GM13977 (cell line): Measurements from ENCODE around the gene XAB2.
"Not testable (repeated sequence)": the region's sequence is repeated elsewhere in the genome, so short reads cannot be mapped to it uniquely, and the experiment has no call there.

ENCODE experiments used
- DNase-seq: peaks from one replicate; pipeline ENCODE4 v3.0.0; 2012; ENCODE audit warnings: low spot score
- in situ Hi-C: fragments of 300-500 bp; cut with MboI; formaldehyde crosslinking; loops from one replicate; pipeline ENCODE4 v1.12.0; 2022; ENCODE audit warnings: low sequenced_read_pairs, low pct_unique_long_range_greater_than_20kb, mixed read lengths, inconsistent platforms; ENCODE audit not compliant: unreplicated experiment
- TF ChIP-seq, protein P1 (sequence below): IDR thresholded peaks from 2 replicates; pipeline ENCODE4 v1.5.1; 2012; ENCODE audit warnings: mild to moderate bottlenecking, control low read depth; ENCODE audit not compliant: insufficient read depth; ENCODE audit errors: extremely low read depth, missing control alignments

Gene XAB2

DNA sequence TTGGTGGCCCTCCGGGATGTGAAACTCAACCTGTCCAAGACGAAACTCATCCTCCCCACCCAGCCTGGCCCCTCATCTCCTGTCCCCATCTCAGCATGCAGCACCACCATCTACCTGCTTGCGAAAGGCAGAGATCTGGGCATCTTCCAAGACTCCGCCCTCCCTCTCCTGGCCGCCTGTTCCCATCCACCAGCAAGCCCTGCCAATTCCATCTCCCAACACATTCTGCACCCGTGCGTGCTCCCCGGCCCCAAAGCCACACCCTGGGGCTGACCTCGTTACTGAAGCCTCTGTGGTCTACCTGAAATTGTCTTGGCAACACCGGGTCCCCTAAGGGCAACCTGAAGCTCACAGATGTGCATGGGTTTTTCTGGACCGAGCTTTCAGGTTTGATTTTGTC, 46.9 kb downstream of the XAB2 start:
- in situ Hi-C loops: no loop called here
- DNase-seq: no peak
- TF ChIP-seq, protein P1, sequence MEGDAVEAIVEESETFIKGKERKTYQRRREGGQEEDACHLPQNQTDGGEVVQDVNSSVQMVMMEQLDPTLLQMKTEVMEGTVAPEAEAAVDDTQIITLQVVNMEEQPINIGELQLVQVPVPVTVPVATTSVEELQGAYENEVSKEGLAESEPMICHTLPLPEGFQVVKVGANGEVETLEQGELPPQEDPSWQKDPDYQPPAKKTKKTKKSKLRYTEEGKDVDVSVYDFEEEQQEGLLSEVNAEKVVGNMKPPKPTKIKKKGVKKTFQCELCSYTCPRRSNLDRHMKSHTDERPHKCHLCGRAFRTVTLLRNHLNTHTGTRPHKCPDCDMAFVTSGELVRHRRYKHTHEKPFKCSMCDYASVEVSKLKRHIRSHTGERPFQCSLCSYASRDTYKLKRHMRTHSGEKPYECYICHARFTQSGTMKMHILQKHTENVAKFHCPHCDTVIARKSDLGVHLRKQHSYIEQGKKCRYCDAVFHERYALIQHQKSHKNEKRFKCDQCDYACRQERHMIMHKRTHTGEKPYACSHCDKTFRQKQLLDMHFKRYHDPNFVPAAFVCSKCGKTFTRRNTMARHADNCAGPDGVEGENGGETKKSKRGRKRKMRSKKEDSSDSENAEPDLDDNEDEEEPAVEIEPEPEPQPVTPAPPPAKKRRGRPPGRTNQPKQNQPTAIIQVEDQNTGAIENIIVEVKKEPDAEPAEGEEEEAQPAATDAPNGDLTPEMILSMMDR: no peak

DNA sequence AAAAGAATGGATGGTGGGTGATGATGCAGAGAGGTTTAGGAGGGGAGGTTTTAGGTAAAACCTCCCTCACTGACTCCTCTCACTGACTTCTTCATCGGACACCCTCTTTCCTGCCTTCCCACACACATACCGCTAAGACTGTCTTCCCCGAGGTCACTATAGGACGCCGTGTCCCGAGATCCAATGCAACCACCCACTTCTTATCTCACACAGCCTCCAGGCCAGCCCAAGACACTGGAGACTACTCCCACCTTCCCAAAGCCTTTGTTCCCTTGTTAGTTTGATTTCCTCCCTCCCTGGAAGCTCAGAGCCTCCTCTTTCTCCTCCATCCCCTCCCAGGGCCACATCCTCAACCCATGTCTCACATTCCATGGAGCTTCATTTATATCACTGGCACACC, 50.2 kb downstream of the XAB2 start:
- DNase-seq: no peak
- TF ChIP-seq, protein P1: no peak
- in situ Hi-C loops: no loop called here

DNA sequence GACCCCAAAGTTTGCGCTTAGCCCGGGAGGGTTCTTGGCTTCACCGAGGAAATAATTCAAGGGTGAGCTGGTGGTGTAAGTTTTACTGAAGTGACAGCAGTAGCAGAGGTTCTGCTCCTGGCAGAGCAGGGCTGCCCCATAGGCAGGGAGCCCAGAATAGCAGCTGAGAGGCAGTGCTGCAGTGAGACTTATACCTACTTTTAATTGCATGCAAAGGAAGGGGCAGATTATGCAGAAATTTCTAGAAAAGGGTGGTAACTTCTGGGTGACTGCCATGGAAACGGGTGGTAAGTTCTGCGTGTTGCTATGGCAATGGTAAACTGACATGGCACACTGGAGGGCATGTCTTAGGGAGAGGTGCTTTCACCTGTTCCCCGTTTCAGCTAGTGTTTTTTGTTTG, 51.2 kb downstream of the XAB2 start:
- TF ChIP-seq, protein P1: no peak
- DNase-seq: no peak
- in situ Hi-C loops: no loop called here

DNA sequence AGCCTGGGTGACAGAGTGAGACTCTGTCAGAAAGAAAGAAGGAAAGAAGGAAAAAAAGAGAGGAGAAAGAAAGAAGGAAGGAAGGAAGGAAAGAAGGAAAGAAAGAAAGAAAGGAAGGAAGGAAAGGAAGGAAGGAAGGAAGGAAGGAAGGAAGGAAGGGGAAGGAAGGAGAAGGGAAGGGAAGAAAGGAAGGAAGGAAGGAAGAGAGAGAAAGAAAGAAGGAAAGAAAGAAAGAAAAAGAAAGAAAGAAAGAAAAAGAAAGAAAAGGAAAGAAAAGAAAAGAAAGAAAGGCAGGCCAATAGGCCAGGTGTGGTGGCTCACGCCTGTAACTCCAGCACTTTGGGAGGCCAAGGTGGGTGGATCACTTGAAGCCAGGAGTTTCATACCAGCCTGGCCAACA, 51.9 kb downstream of the XAB2 start:
- DNase-seq, in situ Hi-C loops: not testable (repeated sequence)

DNA sequence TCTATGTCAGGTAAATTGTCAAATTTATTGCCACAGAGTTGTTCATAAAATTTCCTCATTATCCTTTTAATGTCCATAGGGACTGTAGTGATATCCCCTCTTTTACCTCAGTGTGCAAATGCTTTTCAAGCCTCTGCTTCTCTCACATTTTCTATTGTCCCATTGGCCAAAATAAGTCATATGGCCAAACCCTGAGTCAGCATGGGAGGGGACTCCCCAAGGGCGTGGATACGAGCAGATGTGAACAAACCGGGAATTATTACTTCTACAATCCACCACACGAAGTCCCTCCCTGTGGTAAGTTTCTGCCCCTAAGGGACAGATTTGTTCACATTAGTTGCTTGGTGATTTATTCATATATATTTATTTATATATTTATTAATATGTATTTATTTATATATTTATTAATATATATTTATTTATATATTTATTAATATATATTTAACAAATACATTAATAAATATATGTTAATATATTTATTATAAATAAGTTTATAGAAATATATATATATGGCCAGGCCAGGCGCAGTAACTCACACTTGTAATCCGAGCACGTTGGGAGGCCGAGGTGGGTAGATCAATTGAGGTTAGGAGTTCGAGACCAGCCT, 53.8 kb downstream of the XAB2 start:
- in situ Hi-C loops: no loop called here
- TF ChIP-seq, protein P1: no peak
- DNase-seq: peak; percentile 23

DNA sequence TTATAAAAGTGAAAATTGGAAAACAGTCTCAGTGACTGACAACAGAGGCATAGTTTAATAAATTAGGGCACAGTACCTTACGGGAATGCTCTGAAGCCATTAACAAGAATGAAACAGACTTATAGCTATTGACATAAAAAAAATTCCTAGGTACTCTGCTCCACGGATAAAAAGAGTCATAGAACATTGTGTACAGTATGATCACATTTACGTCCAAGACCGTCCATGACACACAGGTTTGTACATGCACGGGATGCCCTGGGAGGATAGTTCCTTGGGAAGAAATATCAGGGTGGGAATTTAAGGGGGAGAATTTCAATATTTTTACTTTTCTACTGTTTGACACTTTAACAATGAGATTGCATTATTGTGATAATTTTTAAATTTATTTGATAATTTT, 58.6 kb downstream of the XAB2 start:
- no peak for DNase-seq
- in situ Hi-C loops: loop anchor here (25.0 kb wide), 1 partner anchor 242 kb away; no protein-coding TSS in a partner anchor
- TF ChIP-seq, protein P1: no peak
